H1 (cell line): ENCODE data around the gene TMEM17. TPM values are rescaled to one million over a fixed set of nuclear protein-coding genes. Genes with fewer than 3 reads are reported as not detected.

Experiments used
- CTCF ChIA-PET: fragments of 300-600 bp; sonication (Branson Sonifier 250); formaldehyde crosslinking; loops from one replicate; lab custom pipeline; 2021; ENCODE audit not compliant: partially characterized antibody; lab: Charles Lee
- POLR2A ChIA-PET: fragments of 300-600 bp; sonication (Branson Sonifier 250); formaldehyde crosslinking; loops from one replicate; lab custom pipeline; 2021; ENCODE audit warnings: inconsistent platforms; ENCODE audit not compliant: partially characterized antibody; lab: Charles Lee
- DNase-seq, 2 experiments: peaks; one replicate each; pipeline versions ENCODE4 v3.0.0 to v3.0.0-alpha.2; 2010 to 2022; ENCODE audit warnings: low spot score in 2 of 2, low read depth in 1 of 2, mixed read lengths in 1 of 2
- FAIRE-seq: peaks from 2 replicates; lab custom pipeline; 2011; peaks lifted over from hg19 to GRCh38; lab: Jason Lieb, UNC
- H2AFZ ChIP-seq: 2 replicates; pipeline ENCODE4 v1.8.1; 2012; ENCODE audit warnings: low read length, inconsistent platforms
- H2AK5ac ChIP-seq: 2 replicates; pipeline ENCODE4 v1.6.1; 2013; ENCODE audit warnings: low read depth, low read length
- H2BK120ac ChIP-seq: replicated peaks from 2 replicates; pipeline ENCODE3; 2013; ENCODE audit warnings: low read depth, low read length, inconsistent platforms
- H2BK12ac ChIP-seq: 2 replicates; pipeline ENCODE4 v1.6.1; 2013; ENCODE audit warnings: low read depth, low read length
- H2BK15ac ChIP-seq: 2 replicates; pipeline ENCODE4 v1.6.1; 2013; ENCODE audit warnings: low read length
- H2BK20ac ChIP-seq: 2 replicates; pipeline ENCODE4 v1.6.1; 2013; ENCODE audit warnings: low read length
- H2BK5ac ChIP-seq: 2 replicates; pipeline ENCODE4 v1.6.1; 2013; ENCODE audit warnings: low read depth, low read length
- H3K14ac ChIP-seq: 2 replicates; pipeline ENCODE4 v1.6.1; 2013; ENCODE audit warnings: inconsistent platforms; ENCODE audit not compliant: insufficient read length
- H3K18ac ChIP-seq: 2 replicates; pipeline ENCODE4 v1.6.1; 2013; ENCODE audit warnings: low read length; ENCODE audit errors: extremely low read depth
- H3K23ac ChIP-seq: 2 replicates; pipeline ENCODE4 v1.6.1; 2013; ENCODE audit warnings: inconsistent platforms; ENCODE audit not compliant: insufficient read length
- H3K23me2 ChIP-seq: 2 replicates; pipeline ENCODE4 v1.6.1; 2013; ENCODE audit warnings: low read depth, low read length
- H3K27ac ChIP-seq: 2 replicates; pipeline ENCODE4 v1.6.1; 2011; ENCODE audit warnings: low read depth, low read length, inconsistent platforms
- H3K27me3 ChIP-seq, 4 experiments: replicated peaks in 1 of 4; 1 replicate in 1 of 4; 2 replicates in 3 of 4; pipeline versions ENCODE4 v1.6.1 to v1.8.1; 2011 to 2013; ENCODE audit warnings: low read length in 3 of 4, mild to moderate bottlenecking in 3 of 4, inconsistent platforms in 2 of 4, mixed read lengths in 2 of 4, moderate library complexity in 1 of 4; ENCODE audit not compliant: control insufficient read depth in 3 of 4, insufficient read depth in 3 of 4; ENCODE audit errors: extremely low read depth in 1 of 4
- H3K36me3 ChIP-seq, 4 experiments: 2 replicates each; pipeline versions ENCODE4 v1.6.1 to v1.8.1; 2011 to 2013; ENCODE audit warnings: mild to moderate bottlenecking in 4 of 4, low read length in 3 of 4, moderate library complexity in 2 of 4, control low read depth in 1 of 4, inconsistent platforms in 1 of 4; ENCODE audit not compliant: insufficient read depth in 4 of 4, control insufficient read depth in 2 of 4
- H3K4ac ChIP-seq: replicated peaks from 2 replicates; pipeline ENCODE3; 2013; ENCODE audit warnings: low read length, low read depth, mixed read lengths, inconsistent platforms; ENCODE audit not compliant: insufficient read length
- H3K4me1 ChIP-seq, 4 experiments: replicated peaks in 1 of 4; 1 replicate in 1 of 4; 2 replicates in 3 of 4; pipeline versions ENCODE4 v1.6.1 to v1.8.1; 2011 to 2013; ENCODE audit warnings: low read length in 3 of 4, inconsistent platforms in 2 of 4, mixed read lengths in 1 of 4; ENCODE audit not compliant: insufficient read depth in 4 of 4, control insufficient read depth in 3 of 4
- H3K4me2 ChIP-seq, 2 experiments: 2 replicates each; pipeline versions ENCODE4 v1.6.1 to v1.8.1; 2011 to 2013; ENCODE audit warnings: low read depth in 2 of 2, low read length in 2 of 2, control low read depth in 1 of 2, inconsistent platforms in 1 of 2, mild to moderate bottlenecking in 1 of 2; ENCODE audit not compliant: insufficient read depth in 1 of 2
- H3K4me3 ChIP-seq, 4 experiments: fragments of 200-600, 300-600 bp in 1 of 4; sonication (generic), shearing (Covaris generic), sonication (Bioruptor Twin) in 1 of 4; 2 replicates each; pipeline versions ENCODE4 v1.5.1 to v1.8.1; 2011 to 2016; ENCODE audit warnings: low read length in 4 of 4, low read depth in 3 of 4, control low read depth in 2 of 4, inconsistent platforms in 2 of 4, mild to moderate bottlenecking in 2 of 4, mixed read lengths in 1 of 4, moderate library complexity in 1 of 4; ENCODE audit not compliant: insufficient read depth in 2 of 4; ENCODE audit errors: extremely low read depth in 1 of 4
- H3K56ac ChIP-seq: replicated peaks from 2 replicates; pipeline ENCODE3; 2013; ENCODE audit warnings: low read depth, mild to moderate bottlenecking, mixed read lengths, low read length, inconsistent platforms; ENCODE audit not compliant: insufficient read length
- H3K79me1 ChIP-seq: 2 replicates; pipeline ENCODE4 v1.6.1; 2013; ENCODE audit warnings: low read depth, low read length, control low read depth
- H3K79me2 ChIP-seq, 2 experiments: 2 replicates each; pipeline versions ENCODE4 v1.6.1 to v1.8.1; 2012 to 2013; ENCODE audit warnings: low read length in 2 of 2, mild to moderate bottlenecking in 2 of 2, inconsistent platforms in 1 of 2; ENCODE audit not compliant: insufficient read depth in 2 of 2, control insufficient read depth in 1 of 2
- H3K9ac ChIP-seq, 4 experiments: replicated peaks in 1 of 4; 1 replicate in 1 of 4; 2 replicates in 3 of 4; pipeline versions ENCODE4 v1.6.1 to v1.8.1; 2011 to 2013; ENCODE audit warnings: low read depth in 3 of 4, low read length in 3 of 4, control low read depth in 2 of 4, mild to moderate bottlenecking in 2 of 4, moderate library complexity in 2 of 4, inconsistent platforms in 1 of 4; ENCODE audit errors: extremely low read depth in 1 of 4
- H3K9me3 ChIP-seq, 2 experiments: 2 replicates each; pipeline versions ENCODE4 v1.6.1 to v1.8.1; 2012 to 2013; ENCODE audit warnings: mild to moderate bottlenecking in 2 of 2, moderate library complexity in 2 of 2, control low read depth in 1 of 2, inconsistent platforms in 1 of 2, low read depth in 1 of 2, low read length in 1 of 2, mixed read lengths in 1 of 2; ENCODE audit not compliant: insufficient read depth in 2 of 2
- H4K20me1 ChIP-seq, 2 experiments: replicated peaks in 1 of 2; 2 replicates each; pipeline versions ENCODE3 to v1.8.1; 2011 to 2013; ENCODE audit warnings: inconsistent platforms in 2 of 2, low read length in 2 of 2, mild to moderate bottlenecking in 1 of 2; ENCODE audit not compliant: insufficient read depth in 2 of 2, control insufficient read depth in 1 of 2
- H4K5ac ChIP-seq: 2 replicates; pipeline ENCODE4 v1.6.1; 2013; ENCODE audit warnings: low read length, low read depth, mixed read lengths, inconsistent platforms; ENCODE audit not compliant: insufficient read length
- H4K8ac ChIP-seq: 2 replicates; pipeline ENCODE4 v1.8.0; 2013; ENCODE audit warnings: mild to moderate bottlenecking, moderate library complexity, low read length, inconsistent platforms; ENCODE audit not compliant: insufficient read depth; ENCODE audit errors: extremely low read depth
- H4K91ac ChIP-seq: replicated peaks from 2 replicates; pipeline ENCODE3; 2013; ENCODE audit warnings: low read length, mixed read lengths, inconsistent platforms; ENCODE audit not compliant: insufficient read length
- SAP30 ChIP-seq: fragments of 300-600 bp; sonication (generic); IDR thresholded peaks from 2 replicates; pipeline ENCODE4 v1.7.1; 2012; ENCODE audit warnings: low read length, moderate library complexity, mild to moderate bottlenecking, inconsistent platforms; ENCODE audit not compliant: insufficient read depth, insufficient replicate concordance
- SIX5 ChIP-seq: IDR thresholded peaks from 2 replicates; pipeline ENCODE4 v1.6.1; 2011; ENCODE audit warnings: mild to moderate bottlenecking, low read depth, low read length
- WGBS, 2 experiments: shearing (Covaris generic) in 1 of 2; methylation state at CpG; one replicate each; pipeline versions ENCODE4 v1.1.6 to v1.1.7; 2013 to 2015; ENCODE audit warnings: low lambda C conversion rate in 2 of 2, mixed read lengths in 2 of 2, inconsistent platforms in 1 of 2, low coverage in 1 of 2, missing lambda C conversion rate in 1 of 2; ENCODE audit not compliant: insufficient replicate concordance in 2 of 2, insufficient coverage in 1 of 2, insufficient read length in 1 of 2; ENCODE audit errors: extremely low coverage in 1 of 2, missing lambda C conversion rate in 1 of 2; 5-methylcytosine and 5-hydroxymethylcytosine counted together
- polyA plus RNA-seq, 7 experiments: library from polyadenylated mRNA; depleted of rRNA in 3 of 7; stranded (reverse) in 5 of 7; unstranded in 2 of 7; fragments of >200 nt in 5 of 7; fragments of 200-250 nt in 2 of 7; gene quantifications; 1 replicate in 5 of 7; 2 replicates in 1 of 7; 4 replicates in 1 of 7; pipeline versions ENCODE4 v1.2.1 to v1.2.3, GENCODE V29; 2011 to 2013; ENCODE audit warnings: missing spikeins in 2 of 7, mixed read lengths in 2 of 7
- total RNA-seq: library from RNA; stranded (reverse); fragmentation: NEBNext Ultra II Directional; extraction: Animal tissue kit (Norgen Biotek cat#: 25700); gene quantifications from 2 replicates; pipeline ENCODE4 v1.2.1, GENCODE V29; 2021

TMEM17 gene
- total and polyA plus RNA-seq, 2 of the 8 experiments (the other 6 are each of a cell fraction or from before 2014, with no cell fraction given): 0.69 to 1.2 TPM

DNA sequence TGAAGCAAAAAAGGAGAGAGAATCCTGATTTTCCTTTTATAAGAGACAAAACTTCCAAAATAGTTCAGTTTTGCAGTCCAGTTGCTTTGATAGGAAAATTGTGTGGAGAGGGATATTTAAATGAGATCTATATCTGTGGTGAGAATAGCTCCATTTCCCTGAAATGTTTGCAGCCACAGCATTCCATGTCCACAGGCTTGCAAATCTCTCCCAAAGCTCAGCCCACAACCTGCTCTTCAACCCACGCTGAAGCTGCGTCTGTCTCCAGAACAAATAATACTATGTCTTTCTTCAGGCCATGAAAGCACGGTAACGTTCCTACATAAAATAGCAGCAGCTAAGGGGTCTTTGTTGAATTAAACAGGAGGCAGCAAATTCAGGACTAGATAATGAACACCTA lies 31.8 kb downstream of the TMEM17 start:
- no peak overlapping the region for H3K27ac ChIP-seq
- no peak overlapping the region for H3K56ac ChIP-seq
- no peak overlapping the region for H3K14ac ChIP-seq
- peaks cover 2% of the 10 kb centered on the region; the same call in 1 of the 2 replicates for H3K79me1 ChIP-seq
- ChIA-PET CTCF (interaction anchor here (0.7 to 1.7 kb wide), 3 partner anchors 10 to 301 kb away, joined by 3 to 8 read pairs (median 3); no protein-coding TSS in a partner anchor), POLR2A (interaction anchor here (1.3 to 1.9 kb wide), 2 partner anchors 32 to 103 kb away, joined by 4 to 5 read pairs; partner anchors contain the start of gene TMEM17)
- no peak overlapping the region for H4K5ac ChIP-seq
- no peak overlapping the region for H2BK120ac ChIP-seq
- no peak overlapping the region for H2BK15ac ChIP-seq
- H3K23me2 ChIP-seq: no peaks in the 10 kb centered on the region
- DNase-seq: no peak
- H4K20me1 ChIP-seq: no peaks in the 10 kb centered on the region
- H3K18ac ChIP-seq: no peak overlapping the region
- peaks cover 7 to 17% (median 11%) of the 10 kb centered on the region in 4 experiments for H3K4me1 ChIP-seq
- no peak for TF ChIP-seq SIX5
- no peak for TF ChIP-seq SAP30
- no peak overlapping the region for H2AK5ac ChIP-seq
- no peak overlapping the region for H3K4me2 ChIP-seq
- H3K27me3 ChIP-seq: no peaks in the 10 kb centered on the region
- no peak overlapping the region for H4K8ac ChIP-seq
- no peak overlapping the region for H2AFZ ChIP-seq
- H2BK5ac ChIP-seq: no peak overlapping the region
- no peak overlapping the region for H3K9ac ChIP-seq
- FAIRE-seq: no peak
- WGBS, 2 experiments: 87% methylated on average over 4 of the region's 4 CpGs; no CpG with 5 or more reads in 1 of the 2 experiments
- no peak overlapping the region for H3K4me3 ChIP-seq
- no peak overlapping the region for H2BK12ac ChIP-seq
- no peak overlapping the region for H2BK20ac ChIP-seq
- no peak overlapping the region for H4K91ac ChIP-seq
- no peak overlapping the region for H3K23ac ChIP-seq
- H3K4ac ChIP-seq: no peak overlapping the region
- no peaks in the 10 kb centered on the region for H3K36me3 ChIP-seq
- no peaks in the 10 kb centered on the region; a peak in 1 of 4 replicates for H3K9me3 ChIP-seq
- no peaks in the 10 kb centered on the region for H3K79me2 ChIP-seq
